ENCODE data around the gene TCL1B. TPM values are rescaled to one million over a fixed set of nuclear protein-coding genes. Genes with fewer than 3 reads are reported as not detected.

Gene TCL1B
- total and polyA plus RNA-seq, 7 donors = 1.1 TPM; not detected in 6

DNA sequence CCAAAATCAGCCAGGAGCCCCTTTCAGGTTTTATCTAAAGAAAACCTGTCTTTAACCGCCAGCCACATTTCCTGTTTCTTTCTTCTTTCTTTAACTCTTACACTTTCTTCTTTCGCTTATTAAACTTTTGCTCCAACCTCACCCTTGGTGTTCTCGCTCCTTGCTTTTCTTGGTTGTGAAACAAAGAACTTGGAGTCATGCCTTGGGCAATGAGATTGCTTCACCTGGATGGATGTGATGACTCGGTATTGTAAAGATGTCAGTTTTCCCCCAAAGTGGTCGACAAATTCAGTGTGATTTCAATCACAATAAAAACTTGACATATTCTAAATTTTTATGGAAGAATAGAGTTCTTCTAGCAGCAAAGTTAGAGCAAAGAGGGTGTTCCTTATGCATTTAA lies 43.9 kb downstream of the TCL1B start:
- 80 to 81% methylated on average over 5 of the region's 5 CpGs for WGBS, 2 donors
- Histone ChIP-seq H3K4me3 (no peak overlapping the region), H3K27ac (no peak overlapping the region), H3K9me3 (no peaks in the 10 kb centered on the region), H3K4me1 (no peaks in the 10 kb centered on the region), H3K27me3 (peaks cover 0 to 12% (median 0%) of the 10 kb centered on the region in 3 donors), H3K36me3 (no peaks in the 10 kb centered on the region)
- intact Hi-C loops (cut with DNase I) = no loop called here
- DNase-seq = no peak
- TF ChIP-seq POLR2A (IDR thresholded peaks at IDR 0.05) (no peak), EP300 (IDR thresholded peaks at IDR 0.05) (no peak), POLR2AphosphoS5 (IDR thresholded peaks at IDR 0.05) (no peak)
- TF ChIP-seq, protein P1, sequence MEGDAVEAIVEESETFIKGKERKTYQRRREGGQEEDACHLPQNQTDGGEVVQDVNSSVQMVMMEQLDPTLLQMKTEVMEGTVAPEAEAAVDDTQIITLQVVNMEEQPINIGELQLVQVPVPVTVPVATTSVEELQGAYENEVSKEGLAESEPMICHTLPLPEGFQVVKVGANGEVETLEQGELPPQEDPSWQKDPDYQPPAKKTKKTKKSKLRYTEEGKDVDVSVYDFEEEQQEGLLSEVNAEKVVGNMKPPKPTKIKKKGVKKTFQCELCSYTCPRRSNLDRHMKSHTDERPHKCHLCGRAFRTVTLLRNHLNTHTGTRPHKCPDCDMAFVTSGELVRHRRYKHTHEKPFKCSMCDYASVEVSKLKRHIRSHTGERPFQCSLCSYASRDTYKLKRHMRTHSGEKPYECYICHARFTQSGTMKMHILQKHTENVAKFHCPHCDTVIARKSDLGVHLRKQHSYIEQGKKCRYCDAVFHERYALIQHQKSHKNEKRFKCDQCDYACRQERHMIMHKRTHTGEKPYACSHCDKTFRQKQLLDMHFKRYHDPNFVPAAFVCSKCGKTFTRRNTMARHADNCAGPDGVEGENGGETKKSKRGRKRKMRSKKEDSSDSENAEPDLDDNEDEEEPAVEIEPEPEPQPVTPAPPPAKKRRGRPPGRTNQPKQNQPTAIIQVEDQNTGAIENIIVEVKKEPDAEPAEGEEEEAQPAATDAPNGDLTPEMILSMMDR (IDR thresholded peaks at IDR 0.05) = no peak

DNA sequence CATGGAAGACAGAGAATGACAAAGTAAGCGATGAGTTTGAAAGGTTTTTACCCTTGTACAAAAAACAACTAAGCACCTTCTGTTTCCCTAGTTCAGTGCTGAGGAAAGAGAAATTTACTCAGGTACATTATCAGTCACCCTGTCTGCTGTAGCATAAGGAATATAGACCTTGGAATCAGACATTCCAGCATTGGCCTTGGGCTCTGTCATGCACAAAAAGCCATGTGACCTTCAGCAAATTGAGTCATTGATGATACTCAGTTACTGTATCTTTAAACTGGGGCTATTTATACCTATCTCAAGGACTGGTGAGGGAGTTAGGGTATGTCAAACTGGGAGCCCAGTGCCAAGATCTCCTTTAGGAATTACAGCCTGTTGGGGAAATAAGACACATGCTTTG lies 47.0 kb downstream of the TCL1B start:
- no peak for DNase-seq
- TF ChIP-seq POLR2A (IDR thresholded peaks at IDR 0.05) = no peak
- TF ChIP-seq, protein P1 (IDR thresholded peaks at IDR 0.05) = no peak
- no peak for TF ChIP-seq EP300 (IDR thresholded peaks at IDR 0.05)
- intact Hi-C loops (cut with DNase I) = no loop called here
- no peaks in the 10 kb centered on the region for H3K9me3 ChIP-seq
- no peak overlapping the region for H3K27ac ChIP-seq
- no peaks in the 10 kb centered on the region for H3K27me3 ChIP-seq
- no peaks in the 10 kb centered on the region for H3K36me3 ChIP-seq
- WGBS, 2 donors = 86 to 93% methylated on average over 1 of the region's 1 CpG
- no peaks in the 10 kb centered on the region for H3K4me1 ChIP-seq
- no peak overlapping the region for H3K4me3 ChIP-seq

DNA sequence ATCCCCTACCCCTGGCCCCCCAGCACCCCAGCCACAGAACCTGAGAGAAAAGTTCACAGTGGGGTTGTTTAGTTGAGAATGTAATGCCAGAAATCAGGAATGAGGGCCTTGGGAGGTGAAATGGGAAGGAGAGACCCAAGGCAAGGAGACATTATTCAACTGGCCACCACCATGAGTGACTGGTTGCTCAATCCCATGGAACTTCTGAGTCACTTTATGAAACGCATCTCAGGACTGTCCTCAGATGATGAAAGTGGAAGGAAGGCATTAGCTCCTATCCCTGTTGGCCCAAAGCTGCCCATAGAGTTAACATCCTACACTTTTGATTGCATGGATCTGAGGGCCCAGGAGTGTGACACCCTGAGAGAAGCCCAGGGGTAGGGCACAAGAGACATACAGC lies 53.1 kb downstream of the TCL1B start:
- WGBS, 2 donors = 73 to 94% methylated on average over 1 of the region's 1 CpG
- H3K4me3 ChIP-seq = no peak overlapping the region
- DNase-seq = no peak
- no peak for TF ChIP-seq POLR2AphosphoS5 (IDR thresholded peaks at IDR 0.05)
- TF ChIP-seq, protein P1 (IDR thresholded peaks at IDR 0.05) = no peak
- H3K27ac ChIP-seq = no peak overlapping the region
- intact Hi-C loops (cut with DNase I) = no loop called here
- no peaks in the 10 kb centered on the region for H3K4me1 ChIP-seq
- H3K9me3 ChIP-seq = no peaks in the 10 kb centered on the region
- H3K36me3 ChIP-seq = no peaks in the 10 kb centered on the region
- H3K27me3 ChIP-seq = no peaks in the 10 kb centered on the region

DNA sequence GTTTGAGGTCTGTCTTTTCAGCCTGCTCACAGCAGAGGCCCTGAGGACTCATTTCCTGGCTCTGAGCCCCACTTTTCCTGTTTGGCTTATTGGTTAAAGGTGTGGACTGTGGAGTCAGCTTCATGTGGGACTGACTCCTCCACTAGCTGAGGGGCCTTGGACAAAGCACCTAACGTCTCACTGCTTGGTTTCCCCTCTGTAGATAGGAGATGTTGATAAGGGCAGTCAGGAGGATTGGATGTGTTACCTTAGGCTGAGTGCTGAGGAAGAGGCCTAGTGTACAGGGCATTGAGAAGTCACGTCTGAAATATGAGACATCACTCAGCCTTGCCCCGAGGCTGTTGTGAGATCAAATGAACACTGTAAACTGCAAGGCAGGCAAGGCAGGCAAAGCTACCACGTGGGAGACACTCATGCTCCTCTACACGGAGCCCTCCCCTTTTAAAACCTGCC lies 54.8 kb downstream of the TCL1B start:
- no peak overlapping the region for H3K4me3 ChIP-seq
- no peak for DNase-seq

DNA sequence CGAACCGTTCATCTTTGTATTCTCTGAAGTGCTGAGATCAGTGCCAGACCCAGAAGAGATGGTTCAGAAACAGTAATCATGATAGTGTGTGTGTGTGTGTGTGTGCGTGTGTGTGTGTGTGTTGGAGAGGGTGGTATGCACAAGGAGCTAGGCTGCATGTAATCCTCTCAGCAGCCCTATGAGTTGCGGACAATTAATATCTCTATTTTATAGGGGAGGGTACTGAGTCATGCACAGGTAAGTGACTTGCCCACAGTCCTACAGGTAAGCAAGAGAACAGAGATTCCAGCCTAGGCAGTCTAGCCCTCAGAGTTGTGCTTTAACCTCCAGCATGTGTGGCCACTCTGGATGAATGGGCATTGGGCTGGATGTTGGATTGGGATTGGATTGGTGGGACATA lies 55.6 kb downstream of the TCL1B start:
- no peak for DNase-seq
- intact Hi-C loops (cut with DNase I) = no loop called here
- Histone ChIP-seq H3K27ac (no peak overlapping the region), H3K4me3 (no peak overlapping the region), H3K27me3 (no peaks in the 10 kb centered on the region), H3K4me1 (no peaks in the 10 kb centered on the region), H3K36me3 (no peaks in the 10 kb centered on the region), H3K9me3 (no peaks in the 10 kb centered on the region)
- WGBS, 2 donors = 90 to 92% methylated on average over 4 of the region's 4 CpGs
- no peak for TF ChIP-seq POLR2A (IDR thresholded peaks at IDR 0.05)
- TF ChIP-seq, protein P1 (IDR thresholded peaks at IDR 0.05) = no peak
- TF ChIP-seq POLR2AphosphoS5 (IDR thresholded peaks at IDR 0.05) = no peak
- TF ChIP-seq EP300 (IDR thresholded peaks at IDR 0.05) = no peak

More for the DNA sequence above, 54.8 kb downstream of the TCL1B start:
- Histone ChIP-seq H3K27ac (no peak overlapping the region), H3K4me1 (no peaks in the 10 kb centered on the region), H3K9me3 (no peaks in the 10 kb centered on the region), H3K27me3 (no peaks in the 10 kb centered on the region), H3K36me3 (no peaks in the 10 kb centered on the region)
- no peak for TF ChIP-seq POLR2AphosphoS5 (IDR thresholded peaks at IDR 0.05)
- TF ChIP-seq POLR2A (IDR thresholded peaks at IDR 0.05) = no peak
- TF ChIP-seq, protein P1 (IDR thresholded peaks at IDR 0.05) = no peak
- no peak for TF ChIP-seq EP300 (IDR thresholded peaks at IDR 0.05)
- intact Hi-C loops (cut with DNase I) = no loop called here
- 14 to 29% methylated on average over 5 of the region's 5 CpGs for WGBS, 2 donors
